HG03039 (cell line): ENCODE data around the gene OLAH.
A peak's percentile ranks its signal among the peaks of the same experiment; 100 is the strongest.

Experiments
- ATAC-seq: cut with Tn5 transposase; IDR thresholded peaks from one replicate; pipeline ENCODE4 v1.9.1; 2021; ENCODE audit warnings: mild to moderate bottlenecking, moderate library complexity; ENCODE audit not compliant: unreplicated experiment

The OLAH gene

GRCh38 chr10:15068802-15069201 lies 25.1 kb downstream of the OLAH start:
- no peak for ATAC-seq

GRCh38 chr10:15069230-15069629 lies 25.5 kb downstream of the OLAH start:
- ATAC-seq: no peak

GRCh38 chr10:15072358-15072757 lies 28.6 kb downstream of the OLAH start:
- no peak for ATAC-seq

- no peak for ATAC-seq
Measured at GRCh38 chr10:15075421-15075820, 31.7 kb downstream of the OLAH start.

GRCh38 chr10:15083674-15084501 lies 40.1 kb downstream of the OLAH start:
- no peak for ATAC-seq

- ATAC-seq: no peak
Measured at GRCh38 chr10:15084502-15084922, 40.8 kb downstream of the OLAH start.

GRCh38 chr10:15088428-15089261 lies 44.9 kb downstream of the OLAH start, which contains the start of gene ACBD7:
TSS of gene ACBD7 (minus strand) at chr10:15088776. CDS start at chr10:15088728, 48 bp downstream.
- peak; percentile 100 for ATAC-seq

GRCh38 chr10:15091418-15091817 lies 47.7 kb downstream of the OLAH start:
- ATAC-seq: no peak

GRCh38 chr10:15092855-15093408 lies 49.2 kb downstream of the OLAH start:
- ATAC-seq: no peak

GRCh38 chr10:15096661-15097010 lies 52.9 kb downstream of the OLAH start:
- ATAC-seq: peak; percentile 18

GRCh38 chr10:15097011-15097812 lies 53.5 kb downstream of the OLAH start, which contains the start of gene RPP38:
TSS of gene RPP38 (plus strand) at chr10:15097355. CDS start at chr10:15103315, 5,960 bp downstream.
- peak; percentile 80 for ATAC-seq

GRCh38 chr10:15099886-15100285 lies 56.1 kb downstream of the OLAH start:
- no peak for ATAC-seq

- ATAC-seq: no peak
Measured at GRCh38 chr10:15103513-15103912, 59.8 kb downstream of the OLAH start.

GRCh38 chr10:15106352-15107013 lies 62.7 kb downstream of the OLAH start:
- peak; percentile 73 for ATAC-seq

GRCh38 chr10:15112657-15113056 lies 68.9 kb downstream of the OLAH start:
- no peak for ATAC-seq

- ATAC-seq: no peak
Measured at GRCh38 chr10:15113766-15114165, 70.0 kb downstream of the OLAH start.

GRCh38 chr10:15116225-15116624 lies 72.5 kb downstream of the OLAH start:
- ATAC-seq: no peak

- no peak for ATAC-seq
Measured at GRCh38 chr10:15118615-15119014, 74.9 kb downstream of the OLAH start.

- ATAC-seq: no peak
Measured at GRCh38 chr10:15120523-15120922, 76.8 kb downstream of the OLAH start.

GRCh38 chr10:15121707-15122106 lies 78.0 kb downstream of the OLAH start:
- ATAC-seq: no peak
